Lower leg skin (tissue), 3 donors: Measurements from ENCODE around the gene VTI1A.

Experiments used
- CTCF ChIP-seq, 3 donors: fragments of 450-650 bp; IDR thresholded peaks; one replicate each; pipeline ENCODE4 v1.5.1; 2016; ENCODE audit warnings: antibody characterized with exemption in 3 of 3, mild to moderate bottlenecking in 3 of 3, moderate library complexity in 2 of 3
- POLR2A ChIP-seq, 2 donors: fragments of 450-650 bp; IDR thresholded peaks; one replicate each; pipeline ENCODE4 v1.6.1; 2016 to 2017; ENCODE audit warnings: antibody characterized with exemption in 2 of 2, mild to moderate bottlenecking in 1 of 2, moderate library complexity in 1 of 2

- no peak for TF ChIP-seq POLR2A (IDR thresholded peaks at IDR 0.05)
- TF ChIP-seq CTCF (IDR thresholded peaks at IDR 0.05), result no peak
Measured at GRCh38 chr10:112855134-112855533, 408.1 kb downstream of the VTI1A start.
